K562 (cell line): Measurements from ENCODE around the gene TERC. TPM values are rescaled to one million over a fixed set of nuclear protein-coding genes. Genes with fewer than 3 reads are reported as not detected.

ENCODE experiments used
- CEBPB ChIP-seq: fragments of 450-650 bp; IDR thresholded peaks from 2 replicates; pipeline ENCODE4 v1.6.1; 2016; ENCODE audit warnings: missing genetic modification characterization, missing compliant biosample characterization
- CREB3 ChIP-seq: fragments of 450-650 bp; conservative IDR thresholded peaks from 2 replicates; pipeline ENCODE4 v1.6.1; 2016; ENCODE audit warnings: missing genetic modification characterization, low read depth, mild to moderate bottlenecking, missing compliant biosample characterization, moderate library complexity
- EGR1 ChIP-seq: fragments of 450-650 bp; conservative IDR thresholded peaks from 2 replicates; pipeline ENCODE4 v1.6.1; 2017; ENCODE audit warnings: mild to moderate bottlenecking
- EHMT2 ChIP-seq: fragments of 450-650 bp; IDR thresholded peaks from 2 replicates; pipeline ENCODE4 v1.6.1; 2018; ENCODE audit warnings: antibody characterized with exemption
- ERF ChIP-seq: fragments of 450-650 bp; formaldehyde crosslinking; IDR thresholded peaks from 2 replicates; pipeline ENCODE4 v1.4.0; 2020; ENCODE audit warnings: mild to moderate bottlenecking, mixed read lengths
- ETS1 ChIP-seq: conservative IDR thresholded peaks from 2 replicates; pipeline ENCODE4 v1.6.1; 2011; ENCODE audit warnings: low read depth, mild to moderate bottlenecking, low read length; ENCODE audit not compliant: control insufficient read depth
- FOXM1 ChIP-seq, 2 experiments: fragments of 450-650 bp in 1 of 2; sonication (generic) in 1 of 2; formaldehyde crosslinking in 1 of 2; IDR thresholded peaks; 2 replicates each; pipeline versions ENCODE4 v1.6.1 to v1.9.0; 2017 to 2022; ENCODE audit warnings: low read depth in 2 of 2, mild to moderate bottlenecking in 2 of 2, missing genetic modification reagents in 1 of 2, moderate library complexity in 1 of 2
- FOXO4 ChIP-seq: fragments of 450-650 bp; formaldehyde crosslinking; IDR thresholded peaks from 2 replicates; pipeline ENCODE4 v1.4.0; 2020; ENCODE audit warnings: mild to moderate bottlenecking, moderate library complexity
- GABPB1 ChIP-seq: sonication (generic); formaldehyde crosslinking; IDR thresholded peaks from 2 replicates; pipeline ENCODE4 v1.8.0; 2022; ENCODE audit warnings: mild to moderate bottlenecking, missing genetic modification reagents
- MAFK ChIP-seq: IDR thresholded peaks from 2 replicates; pipeline ENCODE4 v1.6.1; 2011; ENCODE audit warnings: low read length, improper control_type of control experiment
- MEIS2 ChIP-seq: fragments of 450-650 bp; IDR thresholded peaks from 2 replicates; pipeline ENCODE4 v1.6.1; 2014; ENCODE audit warnings: mild to moderate bottlenecking; ENCODE audit not compliant: partially characterized antibody
- RBM22 ChIP-seq: fragments of 200-400 bp; formaldehyde crosslinking; IDR thresholded peaks from 2 replicates; pipeline ENCODE4 v1.6.1; 2018; ENCODE audit warnings: low read length, low read depth; ENCODE audit not compliant: poor library complexity, severe bottlenecking
- RBM34 ChIP-seq: fragments of 200-400 bp; formaldehyde crosslinking; IDR thresholded peaks from 2 replicates; pipeline ENCODE4 v1.6.1; 2018; ENCODE audit warnings: low read length, borderline replicate concordance; ENCODE audit not compliant: insufficient read depth
- SNRNP70 ChIP-seq: fragments of 200-400 bp; formaldehyde crosslinking; optimal IDR thresholded peaks from 2 replicates; pipeline ENCODE3; 2017; ENCODE audit warnings: low read depth, low read length
- TFAM ChIP-seq: fragments of 250-450 bp; sonication (Bioruptor Pico); conservative IDR thresholded peaks from 2 replicates; pipeline ENCODE4 v1.5.0; 2021; ENCODE audit warnings: mild to moderate bottlenecking, moderate library complexity
- TGIF2 ChIP-seq: sonication (generic); formaldehyde crosslinking; IDR thresholded peaks from 2 replicates; pipeline ENCODE4 v1.8.1; 2022; ENCODE audit warnings: mild to moderate bottlenecking, missing genetic modification reagents, moderate library complexity
- ZBTB5 ChIP-seq: fragments of 450-650 bp; IDR thresholded peaks from 2 replicates; pipeline ENCODE4 v1.6.1; 2017; ENCODE audit warnings: antibody characterized with exemption
- ZFP30 ChIP-seq: fragments of 250-450 bp; sonication (Bioruptor Pico); IDR thresholded peaks from 2 replicates; pipeline ENCODE4 v1.8.0; 2022; ENCODE audit warnings: moderate library complexity, mild to moderate bottlenecking, inconsistent platforms, borderline replicate concordance
- ZNF124 ChIP-seq: sonication (generic); formaldehyde crosslinking; IDR thresholded peaks from 2 replicates; pipeline ENCODE4 v1.8.1; 2022; ENCODE audit warnings: missing genetic modification reagents
- ZNF384 ChIP-seq: IDR thresholded peaks from 2 replicates; pipeline ENCODE4 v1.6.1; 2012; ENCODE audit warnings: low read depth, low read length, improper control_type of control experiment
- ZNF639 ChIP-seq, 2 experiments: fragments of 200-800 bp in 1 of 2; sonication (Bioruptor generic) in 1 of 2; sonication (generic) in 1 of 2; formaldehyde crosslinking in 1 of 2; IDR thresholded peaks in 1 of 2; conservative IDR thresholded peaks in 1 of 2; 2 replicates each; pipeline versions ENCODE4 v1.5.0 to v1.6.1; 2016 to 2020; ENCODE audit warnings: missing compliant biosample characterization in 1 of 2, missing genetic modification characterization in 1 of 2, missing genetic modification reagents in 1 of 2
- polyA plus RNA-seq, 8 experiments: library from polyadenylated mRNA; depleted of rRNA in 4 of 8; stranded (reverse) in 5 of 8; unstranded in 3 of 8; fragments of >200 nt; fragmentation: Nextera tagmentation in 2 of 8; fragmentation: Illumina TruSeq in 1 of 8; extraction: Ambion mirVana in 2 of 8; extraction: Trizol in 1 of 8; gene quantifications; 2 replicates each; pipeline versions ENCODE4 v1.2.1 to v1.2.3, GENCODE V29; 2011 to 2014; ENCODE audit warnings: inconsistent platforms in 1 of 8, missing spikeins in 1 of 8
- total RNA-seq, 7 experiments: library from RNA; depleted of rRNA in 6 of 7; stranded (reverse); fragments of >200 nt in 6 of 7; fragmentation: Illumina TruSeq in 2 of 7; extraction: Trizol in 2 of 7; gene quantifications; 2 replicates each; pipeline versions ENCODE4 v1.2.1 to v1.2.3, GENCODE V29; 2011 to 2021; ENCODE audit warnings: low replicate concordance in 1 of 7

Gene TERC
- total and polyA plus RNA-seq, 9 of the 15 experiments (the other 6 are each of a cell fraction or from before 2014, with no cell fraction given), result 0.77 to 234 (median 27.9) TPM; not detected in 3

GRCh38 chr3:169758359-169758994, 6.4 kb downstream of the TERC start (continued):
- TF ChIP-seq ZBTB5 (no peak), RBM34 (no peak), TFAM (CRISPR knock-in tag) (no peak), TGIF2 (CRISPR knock-in tag) (no peak), CREB3 (tag) (no peak), ERF (CRISPR knock-in tag) (no peak), EHMT2 (peak; percentile 73; the same call in 1 of the 2 replicates), FOXM1 (IDR thresholded peaks at IDR 0.05; ENCODE audit: low read depth) (0 out of 2 replicates have a peak, but pooled peaks have one; percentile 34), FOXM1 (CRISPR knock-in tag; IDR thresholded peaks at IDR 0.05; ENCODE audit: low read depth) (no peak), SNRNP70 (no peak), ZNF124 (CRISPR knock-in tag) (no peak), MEIS2 (peak; percentile 83), ZNF639 (CRISPR knock-in tag; conservative IDR thresholded peaks at IDR 0.05 in 1 of 2, IDR thresholded peaks at IDR 0.05 in 1 of 2) (0 out of 4 replicates have a peak, but pooled peaks of 1 of the 2 experiments have one; percentile 42), GABPB1 (CRISPR knock-in tag) (no peak), ZNF384 (no peak), ETS1 (no peak), ZFP30 (CRISPR knock-in tag) (no peak), MAFK (no peak), CEBPB (tag) (no peak), RBM22 (no peak), FOXO4 (CRISPR knock-in tag) (no peak), EGR1 (no peak)
